DND-41 (cell line): ENCODE results near the gene FOXO6.

Experiments used
- ATAC-seq: fragments of 200-7000 bp; cut with Tn5 transposase; 3 replicates; pipeline ENCODE4 v1.9.1; 2021; ENCODE audit warnings: low read depth; ENCODE audit not compliant: insufficient read depth
- DNase-seq: peaks from one replicate; pipeline ENCODE4 v3.0.0-alpha.2; 2020
- H2AFZ ChIP-seq: 2 replicates; pipeline ENCODE4 v1.6.0; 2012; ENCODE audit warnings: low read depth, low read length
- H3K27ac ChIP-seq: 2 replicates; pipeline ENCODE4 v1.5.1; 2012; ENCODE audit warnings: low read length, inconsistent platforms
- H3K27me3 ChIP-seq: fragments of 200-600 bp; sonication (generic); 2 replicates; pipeline ENCODE4 v1.6.0; 2012; ENCODE audit warnings: low read length, mild to moderate bottlenecking, inconsistent platforms; ENCODE audit not compliant: insufficient read depth, poor library complexity
- H3K36me3 ChIP-seq: 2 replicates; pipeline ENCODE4 v1.5.1; 2012; ENCODE audit warnings: low read length, inconsistent platforms; ENCODE audit not compliant: insufficient read depth
- H3K4me1 ChIP-seq: 2 replicates; pipeline ENCODE4 v1.5.1; 2012; ENCODE audit warnings: mild to moderate bottlenecking, low read length; ENCODE audit not compliant: insufficient read depth
- H3K4me2 ChIP-seq: 2 replicates; pipeline ENCODE4 v1.6.0; 2012; ENCODE audit warnings: mild to moderate bottlenecking, moderate library complexity, low read length, inconsistent platforms; ENCODE audit not compliant: insufficient read depth
- H3K4me3 ChIP-seq, 2 experiments: fragments of 200-600 bp in 1 of 2; shearing (Covaris generic) in 1 of 2; 2 replicates each; pipeline ENCODE4 v1.5.1; 2012 to 2016; ENCODE audit warnings: inconsistent platforms in 2 of 2, low read length in 2 of 2, mild to moderate bottlenecking in 2 of 2, low read depth in 1 of 2, moderate library complexity in 1 of 2
- H3K79me2 ChIP-seq: 2 replicates; pipeline ENCODE4 v1.6.0; 2012; ENCODE audit warnings: low read length, inconsistent platforms; ENCODE audit not compliant: insufficient read depth
- H3K9ac ChIP-seq: 2 replicates; pipeline ENCODE4 v1.6.0; 2012; ENCODE audit warnings: low read depth, mild to moderate bottlenecking, inconsistent platforms, low read length, moderate library complexity
- H3K9me3 ChIP-seq: 2 replicates; pipeline ENCODE4 v1.5.1; 2012; ENCODE audit warnings: low read length, moderate library complexity, mild to moderate bottlenecking, inconsistent platforms; ENCODE audit not compliant: insufficient read depth, severe bottlenecking
- H4K20me1 ChIP-seq: 2 replicates; pipeline ENCODE4 v1.6.0; 2012; ENCODE audit warnings: low read length; ENCODE audit not compliant: insufficient read depth
- EZH2 ChIP-seq: IDR thresholded peaks from 3 replicates; pipeline ENCODE4 v1.6.1; 2012; ENCODE audit warnings: borderline replicate concordance, low read depth, mild to moderate bottlenecking, moderate library complexity, low read length, inconsistent platforms; ENCODE audit not compliant: severe bottlenecking
- TF ChIP-seq, protein P1 (sequence below): IDR thresholded peaks from 2 replicates; pipeline ENCODE4 v1.5.1; 2012; ENCODE audit warnings: borderline replicate concordance, low read length, moderate library complexity, mild to moderate bottlenecking; ENCODE audit not compliant: poor library complexity, severe bottlenecking; ENCODE audit errors: extremely low read depth

FOXO6 gene

DNA sequence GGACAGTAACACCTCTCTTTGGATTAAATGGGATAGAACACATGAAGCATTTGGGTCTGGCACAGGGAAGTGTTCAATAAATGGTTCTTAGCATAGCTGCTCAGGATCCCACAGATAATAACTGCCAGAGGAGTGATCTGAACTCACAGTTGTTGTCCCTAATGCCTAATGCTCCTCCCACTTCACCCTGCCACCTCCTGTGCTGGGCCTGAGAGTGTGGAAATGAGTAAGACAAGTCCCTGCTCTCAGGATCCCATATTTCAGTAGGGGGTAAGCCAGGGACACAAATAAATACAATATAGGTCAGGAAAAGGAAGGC is 19.9 kb upstream of the FOXO6 start:
- Histone ChIP-seq H3K4me1 (no peaks in the 10 kb centered on the region), H3K9me3 (no peaks in the 10 kb centered on the region), H3K27me3 (peaks cover 6% of the 10 kb centered on the region), H3K4me3 (no peak overlapping the region), H4K20me1 (no peaks in the 10 kb centered on the region), H3K36me3 (no peaks in the 10 kb centered on the region), H3K9ac (no peak overlapping the region), H2AFZ (no peak overlapping the region), H3K27ac (no peak overlapping the region), H3K79me2 (no peaks in the 10 kb centered on the region), H3K4me2 (no peak overlapping the region)
- TF ChIP-seq EZH2: no peak
- TF ChIP-seq, protein P1, sequence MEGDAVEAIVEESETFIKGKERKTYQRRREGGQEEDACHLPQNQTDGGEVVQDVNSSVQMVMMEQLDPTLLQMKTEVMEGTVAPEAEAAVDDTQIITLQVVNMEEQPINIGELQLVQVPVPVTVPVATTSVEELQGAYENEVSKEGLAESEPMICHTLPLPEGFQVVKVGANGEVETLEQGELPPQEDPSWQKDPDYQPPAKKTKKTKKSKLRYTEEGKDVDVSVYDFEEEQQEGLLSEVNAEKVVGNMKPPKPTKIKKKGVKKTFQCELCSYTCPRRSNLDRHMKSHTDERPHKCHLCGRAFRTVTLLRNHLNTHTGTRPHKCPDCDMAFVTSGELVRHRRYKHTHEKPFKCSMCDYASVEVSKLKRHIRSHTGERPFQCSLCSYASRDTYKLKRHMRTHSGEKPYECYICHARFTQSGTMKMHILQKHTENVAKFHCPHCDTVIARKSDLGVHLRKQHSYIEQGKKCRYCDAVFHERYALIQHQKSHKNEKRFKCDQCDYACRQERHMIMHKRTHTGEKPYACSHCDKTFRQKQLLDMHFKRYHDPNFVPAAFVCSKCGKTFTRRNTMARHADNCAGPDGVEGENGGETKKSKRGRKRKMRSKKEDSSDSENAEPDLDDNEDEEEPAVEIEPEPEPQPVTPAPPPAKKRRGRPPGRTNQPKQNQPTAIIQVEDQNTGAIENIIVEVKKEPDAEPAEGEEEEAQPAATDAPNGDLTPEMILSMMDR: no peak
- DNase-seq (no peak), ATAC-seq (no peak)

DNA sequence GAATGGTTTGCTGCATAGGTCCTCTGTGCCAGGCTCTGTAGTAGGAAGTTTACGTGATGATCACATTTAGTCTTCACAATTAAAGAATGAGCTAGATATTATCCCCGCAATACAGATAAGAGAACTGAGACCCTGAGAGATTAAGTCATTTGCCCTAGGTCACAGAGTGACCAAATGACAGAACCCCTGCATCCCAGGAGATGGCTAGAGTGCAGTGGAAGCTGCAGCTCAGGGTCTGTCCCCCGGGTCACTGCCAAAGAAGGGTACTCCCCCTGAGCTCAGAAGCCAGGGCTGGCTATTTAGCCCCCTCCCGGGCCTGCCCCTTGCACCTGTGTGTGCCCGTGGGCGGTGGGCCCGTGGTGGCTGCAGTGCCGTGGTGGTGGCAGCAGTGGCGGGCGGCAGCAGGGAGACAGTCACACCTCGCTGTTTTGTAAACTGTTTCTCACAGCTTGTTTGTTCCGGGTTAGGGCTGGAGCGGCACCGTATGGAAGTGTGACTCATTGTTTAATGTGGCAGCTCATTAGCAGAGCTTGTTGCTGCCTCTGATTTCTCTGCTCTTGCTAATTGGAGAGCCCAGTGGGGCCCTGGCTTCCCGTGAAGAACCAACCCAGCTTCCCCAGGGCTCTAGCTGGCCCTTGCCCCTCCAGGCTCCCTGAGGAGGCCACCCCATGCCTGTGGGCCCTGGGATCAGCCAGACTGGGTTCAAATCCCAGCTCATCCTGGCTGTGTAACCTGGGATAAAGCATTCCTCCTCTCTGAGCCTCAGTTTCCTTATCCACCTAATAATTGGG is 19.3 kb upstream of the FOXO6 start:
- Histone ChIP-seq H3K4me2 (no peak overlapping the region), H3K9me3 (no peaks in the 10 kb centered on the region), H3K9ac (no peak overlapping the region), H3K36me3 (no peaks in the 10 kb centered on the region), H3K27me3 (peaks cover 6% of the 10 kb centered on the region), H3K27ac (no peak overlapping the region), H3K4me1 (no peaks in the 10 kb centered on the region), H2AFZ (no peak overlapping the region), H3K79me2 (no peaks in the 10 kb centered on the region), H3K4me3 (no peak overlapping the region), H4K20me1 (no peaks in the 10 kb centered on the region)
- ATAC-seq: no peak
- no peak for DNase-seq
- no peak for TF ChIP-seq EZH2
- TF ChIP-seq, protein P1: no peak

DNA sequence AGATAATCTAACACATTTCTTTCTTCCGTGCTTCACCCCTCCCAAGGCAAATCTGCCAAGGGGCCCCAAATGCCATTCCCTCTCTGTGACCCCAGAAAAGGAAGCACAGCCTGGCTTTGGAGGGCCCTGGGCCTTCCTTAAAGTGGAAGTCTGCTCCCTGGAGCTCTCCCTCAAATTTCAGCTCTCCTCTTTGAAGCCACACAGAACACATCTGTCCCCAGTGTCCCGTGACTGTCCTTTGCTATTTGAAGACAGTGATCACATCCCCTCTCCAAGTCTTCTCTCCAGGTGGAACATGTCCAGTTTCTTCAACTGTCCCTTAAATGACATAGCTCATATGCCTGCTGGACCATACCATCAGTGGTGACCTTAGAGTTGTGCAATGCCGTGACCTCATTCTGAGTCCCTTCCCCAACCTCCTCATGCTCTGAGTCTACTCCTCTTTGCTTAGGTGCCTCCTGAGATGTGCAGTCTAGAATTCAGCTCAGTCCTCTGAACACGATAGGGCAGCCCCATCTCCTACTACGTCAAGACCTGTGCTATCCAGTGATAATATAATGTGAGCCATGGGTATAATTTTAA is 18.4 kb upstream of the FOXO6 start:
- no peaks in the 10 kb centered on the region for H3K79me2 ChIP-seq
- no peak overlapping the region for H2AFZ ChIP-seq
- H3K9ac ChIP-seq: no peak overlapping the region
- no peak overlapping the region for H3K4me3 ChIP-seq
- H4K20me1 ChIP-seq: no peaks in the 10 kb centered on the region
- H3K27me3 ChIP-seq: peaks cover 6% of the 10 kb centered on the region
- H3K9me3 ChIP-seq: no peaks in the 10 kb centered on the region
- TF ChIP-seq, protein P1: no peak
- no peak for TF ChIP-seq EZH2
- H3K4me2 ChIP-seq: no peak overlapping the region
- no peak for ATAC-seq
- no peaks in the 10 kb centered on the region for H3K36me3 ChIP-seq
- no peak overlapping the region for H3K27ac ChIP-seq
- no peak for DNase-seq
- H3K4me1 ChIP-seq: no peaks in the 10 kb centered on the region
